ENCODE data around the gene LIMK2.

LIMK2 gene

GRCh38 chr22:31275576-31275975, 63.5 kb downstream of the LIMK2 start:
- DNase-seq, result no peak

- DNase-seq, result no peak
Measured at GRCh38 chr22:31276426-31277167, 64.5 kb downstream of the LIMK2 start.

- DNase-seq, result no peak
Measured at GRCh38 chr22:31277741-31278140, 65.6 kb downstream of the LIMK2 start.

- DNase-seq, result no peak
Measured at GRCh38 chr22:31278151-31278621, 66.1 kb downstream of the LIMK2 start.

GRCh38 chr22:31278626-31279326, 66.7 kb downstream of the LIMK2 start:
- DNase-seq, result no peak

- no peak for DNase-seq
Measured at GRCh38 chr22:31279327-31279669, 67.2 kb downstream of the LIMK2 start.

GRCh38 chr22:31279821-31280505, 67.9 kb downstream of the LIMK2 start:
- no peak for DNase-seq

GRCh38 chr22:31281733-31282132, 69.6 kb downstream of the LIMK2 start:
- DNase-seq, result no peak

GRCh38 chr22:31282748-31283468, 70.8 kb downstream of the LIMK2 start:
- DNase-seq, result no peak

- DNase-seq, result no peak
Measured at GRCh38 chr22:31284281-31285155, 72.4 kb downstream of the LIMK2 start.

GRCh38 chr22:31286360-31287255, 74.5 kb downstream of the LIMK2 start:
- DNase-seq, result peak; percentile 74 to 84 (median 78)

- DNase-seq, result peak; percentile 12 to 41 (median 36)
Measured at GRCh38 chr22:31287818-31288495, 75.9 kb downstream of the LIMK2 start.

GRCh38 chr22:31288496-31289240, 76.6 kb downstream of the LIMK2 start:
- peak; percentile 29 to 45 (median 32) for DNase-seq

GRCh38 chr22:31289344-31289743, 77.2 kb downstream of the LIMK2 start:
- no peak for DNase-seq

GRCh38 chr22:31290494-31291471, 78.7 kb downstream of the LIMK2 start:
- DNase-seq, result peak; percentile 93 to 97 (median 97)

GRCh38 chr22:31291481-31292235, 79.6 kb downstream of the LIMK2 start:
- peak in 1 of 3 donors; percentile 14 for DNase-seq

GRCh38 chr22:31292236-31292989, 80.3 kb downstream of the LIMK2 start, which contains the start of gene PIK3IP1:
PIK3IP1 (minus strand) TSS chr22:31292488; CDS start chr22:31292344, 144 bp downstream.
- peak; percentile 80 to 90 (median 85) for DNase-seq
